NCI-H748 (cell line): Measurements from ENCODE around the gene CACNB4.
"Not testable (repeated sequence)": the region's sequence is repeated elsewhere in the genome, so short reads cannot be mapped to it uniquely, and the experiment has no call there.

Source experiments
- DNase-seq: peaks from one replicate; lab custom pipeline; 2025; ENCODE audit not compliant: unreplicated experiment; lab: John Stamatoyannopoulos, UW

CACNB4 gene

DNA sequence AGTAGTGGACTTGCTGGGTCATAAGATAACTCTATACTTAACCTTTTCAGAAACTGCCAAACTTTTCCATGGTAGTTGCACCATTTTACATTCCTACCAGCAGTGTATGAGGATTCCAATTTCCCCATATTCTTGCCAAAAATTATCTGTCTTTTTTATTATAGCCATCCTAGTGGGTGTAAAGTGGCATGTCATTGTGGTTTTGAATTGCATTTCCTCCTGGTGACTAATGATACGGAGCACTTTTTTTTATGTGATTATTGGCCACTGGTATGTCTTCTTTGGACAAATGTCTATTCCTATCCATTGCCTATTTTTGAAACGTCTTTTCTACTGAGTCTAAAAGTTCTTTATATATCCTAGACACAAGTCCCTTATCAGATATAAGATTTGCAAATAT lies 44.3 kb downstream of the CACNB4 start:
- DNase-seq = no peak

- no peak for DNase-seq
These were observed 47.4 kb downstream of the CACNB4 start for GRCh38 chr2:152051436-152051835.

GRCh38 chr2:152050915-152051314 lies 47.9 kb downstream of the CACNB4 start:
- DNase-seq = no peak

GRCh38 chr2:152050341-152050740 lies 48.5 kb downstream of the CACNB4 start:
- no peak for DNase-seq

GRCh38 chr2:152049541-152049940 lies 49.3 kb downstream of the CACNB4 start:
- DNase-seq = no peak

GRCh38 chr2:152047824-152048471 lies 50.9 kb downstream of the CACNB4 start:
- peak; percentile 9 for DNase-seq

DNA sequence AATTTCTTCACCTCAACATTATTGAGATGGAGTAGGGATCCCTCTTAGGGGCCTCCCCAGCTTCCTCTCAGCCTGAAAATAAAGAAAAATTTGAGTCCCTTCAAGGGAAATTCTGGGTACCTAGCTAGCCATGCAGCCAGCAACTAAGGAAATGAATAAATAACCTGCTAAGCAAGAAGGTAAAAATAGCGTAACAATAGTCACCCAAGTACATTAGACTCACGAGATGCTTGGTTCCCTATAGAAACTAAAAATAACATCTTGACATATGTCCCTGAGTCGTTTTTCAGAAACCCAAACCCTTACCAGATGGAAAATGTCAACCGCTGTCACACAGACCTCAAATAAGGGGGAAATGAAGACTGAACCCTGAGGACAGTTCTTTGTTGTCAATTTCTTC lies 51.9 kb downstream of the CACNB4 start:
- DNase-seq = no peak

GRCh38 chr2:152042636-152043615 lies 55.9 kb downstream of the CACNB4 start:
- peak; percentile 23 for DNase-seq

GRCh38 chr2:152038441-152038958 lies 60.3 kb downstream of the CACNB4 start:
- DNase-seq = peak; percentile 13

DNA sequence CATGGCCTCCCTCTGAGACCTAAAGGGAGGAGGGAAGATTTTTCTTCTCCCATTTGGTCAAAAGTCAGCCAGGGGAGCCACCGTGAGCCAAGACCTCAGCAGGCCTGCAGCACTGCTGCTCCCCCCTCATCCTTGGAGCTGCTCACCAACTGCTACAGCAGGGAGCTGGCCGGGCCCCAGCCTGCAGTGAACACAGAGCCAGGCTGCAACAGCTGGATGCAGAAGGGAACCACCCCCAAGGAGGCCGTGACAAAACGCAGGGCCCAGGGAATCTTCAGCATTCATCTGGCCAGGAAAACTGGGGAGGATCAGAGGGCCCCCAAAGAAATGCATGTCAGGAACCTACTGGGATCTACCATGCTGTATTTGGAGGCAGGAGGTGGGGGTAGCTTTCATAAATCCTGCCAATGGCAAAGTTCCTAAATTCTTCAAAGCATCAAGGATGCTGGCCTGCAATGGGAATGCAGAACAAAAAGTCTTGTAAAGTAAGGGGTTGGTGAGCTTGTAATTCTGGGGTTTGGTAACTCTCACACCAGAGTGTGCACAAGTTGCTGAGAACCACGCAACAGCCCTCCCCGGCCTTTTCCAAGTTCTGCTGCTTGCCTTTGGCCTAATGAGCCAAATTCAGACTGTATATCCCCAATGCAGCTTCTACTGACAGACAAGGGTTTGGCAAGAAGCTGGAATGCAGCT lies 61.0 kb downstream of the CACNB4 start:
- no peak for DNase-seq

DNA sequence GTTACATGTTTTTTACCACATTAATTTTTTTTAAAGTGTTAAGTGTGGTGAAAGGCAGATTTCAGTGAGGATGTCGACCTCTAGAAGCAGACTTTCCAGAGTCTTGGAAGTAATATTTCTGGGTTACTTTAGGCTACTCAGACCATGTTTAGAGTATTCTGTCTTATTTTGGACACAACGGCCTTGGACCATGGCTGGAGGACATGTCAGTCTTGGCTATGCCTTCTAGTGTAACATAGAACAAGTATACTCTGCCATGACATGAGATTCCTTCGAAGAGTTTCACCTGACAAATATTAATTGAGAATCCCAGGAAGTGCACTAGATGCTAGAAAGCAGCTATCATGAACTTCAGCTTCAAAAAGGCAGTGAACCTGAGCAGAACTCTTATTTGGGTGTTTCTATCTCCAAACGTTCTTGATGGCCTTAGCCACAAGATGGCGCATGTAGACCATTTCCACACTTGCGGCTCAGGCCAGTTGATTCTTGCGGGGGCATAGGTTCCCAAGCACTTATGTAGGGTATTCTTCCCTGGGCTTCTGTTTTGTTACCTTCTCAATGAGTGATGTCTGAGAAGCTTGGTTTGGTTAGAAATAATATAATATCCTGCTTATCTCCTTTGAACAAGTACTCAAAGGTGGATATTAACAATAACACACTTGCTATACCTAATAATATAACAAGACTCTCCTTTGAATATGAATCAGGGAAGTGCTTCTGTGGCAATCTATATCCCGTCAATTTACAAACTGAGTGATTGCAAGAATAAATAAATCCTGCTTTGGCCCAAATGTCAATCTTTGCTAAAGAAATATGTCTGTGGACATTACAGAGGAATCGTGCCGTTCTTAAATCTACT lies 62.0 kb downstream of the CACNB4 start:
- peak; percentile 70 for DNase-seq

DNA sequence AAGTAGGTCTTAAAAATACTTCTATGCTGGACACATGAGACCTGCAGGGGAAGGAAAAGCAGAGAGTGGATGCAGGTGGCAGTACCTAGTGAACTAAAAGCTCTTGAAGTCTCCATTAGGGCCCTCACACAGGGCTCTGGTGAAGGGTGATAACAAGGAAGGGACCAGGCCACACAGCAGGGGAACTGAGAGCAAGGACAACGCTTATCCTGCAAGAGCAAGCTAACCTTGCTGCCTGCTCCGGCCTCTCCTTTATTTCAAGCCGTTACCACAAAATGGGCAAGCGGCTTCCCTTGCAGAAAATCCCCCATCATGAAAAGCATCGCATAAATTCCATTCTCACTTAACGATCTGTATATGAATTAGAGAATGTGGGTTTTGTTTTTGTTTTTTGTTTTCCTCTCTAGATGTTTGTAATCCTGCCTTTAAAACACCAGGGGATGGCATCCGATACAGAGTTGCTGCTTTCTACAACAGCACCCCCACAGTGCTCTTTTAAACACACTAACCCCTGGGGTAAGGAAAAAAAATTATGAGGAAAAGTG lies 64.5 kb downstream of the CACNB4 start:
- no peak for DNase-seq

- DNase-seq = no peak
These were observed 65.6 kb downstream of the CACNB4 start for GRCh38 chr2:152033011-152033925.

DNA sequence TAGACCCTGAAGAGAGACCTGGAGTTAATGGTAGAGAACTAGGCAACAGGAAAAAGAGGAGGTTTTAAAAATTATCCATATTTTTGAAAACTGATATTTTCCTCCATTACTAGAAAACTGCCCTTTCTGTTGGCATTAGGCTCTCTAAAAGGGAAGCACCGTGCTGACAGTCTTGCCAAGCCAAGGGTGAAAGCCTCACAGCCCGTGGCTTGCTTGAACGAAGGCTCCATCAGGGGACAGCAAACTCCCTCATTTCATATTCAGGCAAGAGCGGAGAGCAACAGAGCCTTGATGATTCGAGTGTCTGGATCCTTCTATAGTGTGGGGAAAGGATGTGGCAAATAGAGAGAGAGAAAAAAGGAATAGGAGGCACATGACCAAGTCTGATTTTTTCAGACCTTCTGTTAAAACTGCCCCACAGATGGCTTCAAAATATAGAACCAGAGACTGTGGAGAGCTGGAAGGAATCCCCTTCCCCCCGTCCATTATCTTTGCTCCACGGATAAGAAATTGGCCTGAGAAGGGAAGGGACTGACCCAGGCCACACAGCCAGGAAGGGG lies 67.0 kb downstream of the CACNB4 start:
- no peak for DNase-seq

GRCh38 chr2:152030596-152031328 lies 68.1 kb downstream of the CACNB4 start:
- DNase-seq = not testable (repeated sequence)

DNA sequence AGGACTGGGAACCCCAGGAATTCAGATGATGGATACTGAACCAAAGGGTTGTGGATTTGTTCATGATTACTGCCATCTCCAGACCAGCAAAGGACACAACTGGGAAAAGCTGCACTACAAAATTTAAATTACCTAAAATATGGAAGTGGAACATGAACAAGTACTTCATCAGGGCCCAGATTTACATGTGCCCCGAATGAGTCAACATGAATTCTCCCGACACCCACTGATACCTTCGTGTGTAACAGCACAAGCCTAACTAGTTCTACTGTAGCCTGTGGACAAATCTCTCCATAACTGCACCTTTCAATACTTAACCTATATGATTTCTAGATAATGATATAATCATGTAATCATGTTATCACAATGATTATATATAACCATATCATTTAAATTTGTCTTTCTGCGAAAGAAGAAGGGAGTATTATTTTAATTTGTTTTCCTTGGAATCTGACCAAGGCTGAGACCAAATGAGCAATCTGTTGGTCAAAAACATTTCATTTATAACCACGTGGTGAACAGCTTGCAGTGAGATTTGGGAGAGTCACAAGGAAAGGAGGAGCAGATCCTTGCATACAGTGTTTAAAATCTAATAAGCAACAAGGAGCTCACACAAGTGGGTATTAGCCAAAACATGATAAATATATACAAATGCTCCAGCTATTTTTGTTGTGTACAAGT lies 70.5 kb downstream of the CACNB4 start:
- DNase-seq = no peak

- DNase-seq = peak; percentile 73
These were observed 73.1 kb downstream of the CACNB4 start for GRCh38 chr2:152025678-152026287.
